Urinary bladder (tissue), 4 donors: ENCODE results near the gene ZNF346. TPM values are rescaled to one million over a fixed set of nuclear protein-coding genes. Genes with fewer than 3 reads are reported as not detected.
"Not testable (repeated sequence)": the region's sequence is repeated elsewhere in the genome, so short reads cannot be mapped to it uniquely, and the experiment has no call there.

Experiments used
- DNase-seq: peaks from one replicate; pipeline ENCODE4 v3.0.0-alpha.2; 2015; ENCODE audit errors: extremely low spot score
- H3K27ac ChIP-seq: one replicate; pipeline ENCODE4 v1.5.1; 2013; ENCODE audit warnings: low read depth, mild to moderate bottlenecking, moderate library complexity
- H3K36me3 ChIP-seq: one replicate; pipeline ENCODE4 v1.6.1; 2013; ENCODE audit warnings: mild to moderate bottlenecking, moderate library complexity; ENCODE audit not compliant: insufficient read depth
- H3K4me1 ChIP-seq: one replicate; pipeline ENCODE4 v1.6.1; 2013; ENCODE audit warnings: mild to moderate bottlenecking, moderate library complexity; ENCODE audit not compliant: insufficient read depth
- H3K4me3 ChIP-seq: one replicate; pipeline ENCODE4 v1.5.1; 2013; ENCODE audit warnings: low read depth, low read length
- WGBS: extraction: QIAGEN DNeasy Blood & Tissue Kit; methylation state at CpG from one replicate; pipeline ENCODE4 v1.1.7; 2013; 5-methylcytosine and 5-hydroxymethylcytosine counted together
- polyA plus RNA-seq: library from polyadenylated mRNA; stranded (reverse); fragments of 200-250 nt; gene quantifications from one replicate; pipeline ENCODE4 v1.2.3, GENCODE V29; 2013
- total RNA-seq: library from RNA; depleted of rRNA; stranded (reverse); fragments of >200 nt; gene quantifications from one replicate; pipeline ENCODE4 v1.2.3, GENCODE V29; 2014
- donor health status: healthy with polysubstance abuse.
- donor health status: healthy.

The ZNF346 gene
- total RNA-seq (21.8 TPM), polyA plus RNA-seq (12.4 TPM)

- peak within 1 kb of the TSS; percentile 79 for H3K4me3 ChIP-seq
- under 1% methylated on average over 77 of the region's 77 CpGs for WGBS
- no peaks in the 10 kb centered on the region for H3K36me3 ChIP-seq
- H3K4me1 ChIP-seq = no peaks in the 10 kb centered on the region
- DNase-seq = peak; percentile 83
- H3K27ac ChIP-seq = peak within 1 kb of the TSS; percentile 63
These were observed at the start of gene ZNF346 for GRCh38 chr5:177022386-177023302. Gene ZNF346, plus strand, starts transcription at chr5:177022696. Its CDS starts 43 bp downstream, at chr5:177022739.

GRCh38 chr5:176979669-176980068, 42.8 kb upstream of the ZNF346 start:
- Histone ChIP-seq H3K4me3 (no peak overlapping the region), H3K27ac (no peak overlapping the region), H3K36me3 (no peaks in the 10 kb centered on the region), H3K4me1 (no peaks in the 10 kb centered on the region)
- no peak for DNase-seq
- 84% methylated on average over 3 of the region's 3 CpGs for WGBS

GRCh38 chr5:176980818-176981217, 41.7 kb upstream of the ZNF346 start:
- no peaks in the 10 kb centered on the region for H3K36me3 ChIP-seq

GRCh38 chr5:176983112-176983511, 39.4 kb upstream of the ZNF346 start:
- 83% methylated on average over 13 of the region's 13 CpGs for WGBS
- not testable (repeated sequence) for DNase-seq, H3K4me1 ChIP-seq, H3K27ac ChIP-seq, H3K36me3 ChIP-seq, H3K4me3 ChIP-seq

More at GRCh38 chr5:176980818-176981217, 41.7 kb upstream of the ZNF346 start:
- DNase-seq = no peak
- Histone ChIP-seq H3K27ac (no peak overlapping the region), H3K4me3 (no peak overlapping the region), H3K4me1 (no peaks in the 10 kb centered on the region)
- WGBS = 81% methylated on average over 7 of the region's 7 CpGs

- H3K27ac ChIP-seq, H3K36me3 ChIP-seq, DNase-seq, H3K4me1 ChIP-seq, H3K4me3 ChIP-seq: not testable (repeated sequence)
- 95% methylated on average over 21 of the region's 21 CpGs for WGBS
These were observed 38.9 kb upstream of the ZNF346 start for GRCh38 chr5:176983593-176983992.

- not testable (repeated sequence) for H3K4me3 ChIP-seq, H3K36me3 ChIP-seq, DNase-seq, H3K4me1 ChIP-seq, H3K27ac ChIP-seq
- WGBS = 99% methylated on average over 28 of the region's 28 CpGs
These were observed 38.3 kb upstream of the ZNF346 start for GRCh38 chr5:176984176-176984575.

- WGBS = 90% methylated on average over 2 of the region's 2 CpGs
- Histone ChIP-seq H3K36me3 (no peaks in the 10 kb centered on the region), H3K4me3 (no peak overlapping the region), H3K4me1 (no peaks in the 10 kb centered on the region), H3K27ac (no peak overlapping the region)
- DNase-seq = no peak
These were observed 37.0 kb upstream of the ZNF346 start for GRCh38 chr5:176985516-176985915.

- Histone ChIP-seq H3K4me3 (no peak overlapping the region), H3K4me1 (no peaks in the 10 kb centered on the region), H3K36me3 (no peaks in the 10 kb centered on the region), H3K27ac (no peak overlapping the region)
- 98% methylated on average over 2 of the region's 2 CpGs for WGBS
- DNase-seq = no peak
These were observed 36.2 kb upstream of the ZNF346 start for GRCh38 chr5:176986280-176986679.

GRCh38 chr5:176987583-176987982, 34.9 kb upstream of the ZNF346 start:
- no peak for DNase-seq
- Histone ChIP-seq H3K27ac (no peak overlapping the region), H3K4me1 (no peaks in the 10 kb centered on the region), H3K4me3 (no peak overlapping the region), H3K36me3 (no peaks in the 10 kb centered on the region)
- WGBS = 93% methylated on average over 3 of the region's 3 CpGs

- WGBS = 69% methylated on average over 3 of the region's 3 CpGs
- H3K27ac ChIP-seq = not testable (repeated sequence)
These were observed 29.4 kb upstream of the ZNF346 start for GRCh38 chr5:176993081-176993480.

GRCh38 chr5:176994460-176995121, 27.9 kb upstream of the ZNF346 start:
- Histone ChIP-seq H3K27ac (no peak overlapping the region), H3K4me3 (no peak overlapping the region)

More at GRCh38 chr5:176993081-176993480, 29.4 kb upstream of the ZNF346 start:
- not testable (repeated sequence) for DNase-seq, H3K36me3 ChIP-seq, H3K4me1 ChIP-seq, H3K4me3 ChIP-seq

GRCh38 chr5:176995122-176995490, 27.4 kb upstream of the ZNF346 start:
- no peak overlapping the region for H3K27ac ChIP-seq
- 95% methylated on average over 3 of the region's 3 CpGs for WGBS
- DNase-seq = no peak
- no peak overlapping the region for H3K4me3 ChIP-seq
- H3K4me1 ChIP-seq = peaks cover 5% of the 10 kb centered on the region
- H3K36me3 ChIP-seq = no peaks in the 10 kb centered on the region

More at GRCh38 chr5:176994460-176995121, 27.9 kb upstream of the ZNF346 start:
- 87% methylated on average over 7 of the region's 7 CpGs for WGBS
- peaks cover 5% of the 10 kb centered on the region for H3K4me1 ChIP-seq
- DNase-seq = no peak
- H3K36me3 ChIP-seq = no peaks in the 10 kb centered on the region

- peaks cover 5% of the 10 kb centered on the region for H3K4me1 ChIP-seq
- H3K4me3 ChIP-seq = no peak overlapping the region
- peak overlapping the region; percentile 23 for H3K27ac ChIP-seq
- DNase-seq = no peak
- H3K36me3 ChIP-seq = no peaks in the 10 kb centered on the region
- 29% methylated on average over 4 of the region's 4 CpGs for WGBS
These were observed 26.4 kb upstream of the ZNF346 start for GRCh38 chr5:176995896-176996767.
